Left cardiac atrium (tissue), 4 donors: ENCODE results near the gene REN. TPM values are rescaled to one million over a fixed set of nuclear protein-coding genes. Genes with fewer than 3 reads are reported as not detected.

ENCODE experiments used
- ATAC-seq, 2 donors: fragments of 200-7000 bp; cut with Tn5 transposase; one replicate each; pipeline ENCODE4 v1.9.1; 2020; ENCODE audit warnings: mild to moderate bottlenecking in 2 of 2, moderate library complexity in 2 of 2
- DNase-seq: peaks from one replicate; pipeline ENCODE4 v3.0.0-alpha.2; 2020
- intact Hi-C, 2 donors: fragments of 100-400 bp; cut with DNase I; formaldehyde crosslinking; loops; one replicate each; pipeline versions ENCODE4 v1.14.1 to v1.15.1; 2022 to 2023
- total RNA-seq, 2 donors: library from RNA; stranded (reverse); fragmentation: NEBNext Ultra II Directional; extraction: Animal tissue kit (Norgen Biotek cat#: 25700); gene quantifications; one replicate each; pipeline ENCODE4 v1.2.1, GENCODE V29; 2021
- donor health status: DM: no; HTN: yes; CAD: no.
- donor health status: DM: no; HTN: yes; CAD: no; lungs with severe emphysema.
- donor health status: DM: yes; HTN: yes; CAD: no.
- donor health status: Dilated cardiomyopathy.

REN gene
- total RNA-seq, 2 donors from 2014 or later, result not detected

DNA sequence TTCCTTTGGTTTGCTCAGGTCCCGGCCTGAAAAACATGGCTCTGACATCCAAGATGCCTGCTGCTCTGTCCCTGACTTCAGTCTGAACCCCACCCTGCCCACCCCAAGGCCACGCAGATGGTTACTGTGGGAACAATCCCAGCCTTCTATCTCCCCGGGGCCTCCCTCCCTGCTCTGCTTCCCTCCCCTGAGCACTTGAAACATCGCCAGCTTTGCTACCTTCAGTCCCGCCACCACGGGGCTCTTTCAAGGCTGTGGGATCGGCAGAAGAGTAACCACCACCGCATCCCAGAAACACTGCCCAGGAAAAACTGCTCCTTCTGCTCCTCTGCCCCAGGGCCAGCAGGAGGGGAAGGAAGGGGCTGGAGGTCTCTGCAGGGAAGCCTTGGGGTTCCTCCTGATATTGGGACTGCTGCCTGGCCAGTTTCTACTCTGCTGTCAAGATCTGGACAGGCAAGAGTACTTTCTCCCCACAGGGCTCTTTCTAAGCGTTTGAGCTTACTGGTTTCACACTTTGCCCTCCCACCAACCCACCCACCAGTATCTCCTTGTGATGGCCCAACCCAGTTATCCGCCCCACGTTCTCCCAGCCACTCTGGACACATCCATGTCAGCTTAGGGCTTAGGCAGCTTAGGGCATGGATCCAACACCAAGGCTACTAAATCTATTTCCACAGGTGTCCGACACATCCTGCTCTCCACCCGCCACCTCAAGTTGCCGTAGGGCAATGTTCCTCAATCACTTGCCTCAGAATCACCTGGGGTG lies 22.7 kb downstream of the REN start:
- DNase-seq, result no peak
- no peak for ATAC-seq
- intact Hi-C loops, result no loop called here

- no peak for ATAC-seq
- intact Hi-C loops, result no loop called here
Measured at GRCh38 chr1:204142032-204142974, 23.8 kb downstream of the REN start.

GRCh38 chr1:204141131-204141530 lies 25.0 kb downstream of the REN start:
- DNase-seq, result no peak
- intact Hi-C loops, result no loop called here
- ATAC-seq, result no peak

More at GRCh38 chr1:204142032-204142974, 23.8 kb downstream of the REN start:
- no peak for DNase-seq

GRCh38 chr1:204139952-204140351 lies 26.2 kb downstream of the REN start:
- DNase-seq (no peak), ATAC-seq (no peak)
- intact Hi-C loops, result no loop called here

DNA sequence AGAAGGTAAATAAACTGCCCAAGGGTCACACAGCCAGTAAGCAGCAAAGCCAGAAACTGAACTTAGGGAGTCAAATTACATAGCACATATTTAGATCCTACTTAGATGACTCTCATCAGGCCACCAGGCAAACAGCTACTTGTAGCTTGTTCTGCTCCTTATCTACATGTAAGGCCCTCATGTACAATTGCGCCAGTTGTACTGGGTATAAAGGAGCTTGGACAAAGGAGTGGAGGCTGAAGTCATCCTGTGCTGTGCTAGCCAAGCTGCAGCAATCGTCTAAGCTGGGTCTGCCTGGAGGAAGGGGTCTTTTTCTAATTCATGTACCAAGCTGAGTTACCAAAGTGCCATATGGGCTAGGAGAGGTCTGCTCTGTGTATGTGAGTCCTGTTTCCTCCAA lies 27.0 kb downstream of the REN start:
- ATAC-seq (no peak), DNase-seq (no peak)
- intact Hi-C loops, result no loop called here

DNA sequence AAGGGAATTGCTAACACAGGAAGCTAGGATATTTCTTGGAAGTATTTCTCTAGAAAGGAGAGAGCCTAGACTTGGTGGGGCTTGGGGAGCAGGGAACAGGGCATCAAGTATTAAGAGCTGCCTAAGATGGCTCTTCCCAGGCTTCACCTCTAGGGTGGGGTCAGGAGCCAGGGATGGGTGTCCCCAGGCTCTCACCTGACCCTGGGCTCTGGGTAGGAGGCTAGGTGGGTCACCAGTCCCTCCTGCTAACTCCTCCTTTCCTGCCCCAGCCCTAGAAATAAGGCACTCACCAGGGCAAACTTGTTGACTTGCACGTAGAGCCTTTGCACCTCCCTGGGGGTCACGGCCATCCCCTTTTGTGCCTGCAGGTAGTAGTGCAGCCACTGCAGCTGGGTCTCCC lies 29.3 kb downstream of the REN start:
- intact Hi-C loops, result no loop called here
- no peak for ATAC-seq
- DNase-seq, result no peak

GRCh38 chr1:204134103-204134502 lies 32.0 kb downstream of the REN start:
- no peak for ATAC-seq
- DNase-seq, result no peak
- intact Hi-C loops, result no loop called here

DNA sequence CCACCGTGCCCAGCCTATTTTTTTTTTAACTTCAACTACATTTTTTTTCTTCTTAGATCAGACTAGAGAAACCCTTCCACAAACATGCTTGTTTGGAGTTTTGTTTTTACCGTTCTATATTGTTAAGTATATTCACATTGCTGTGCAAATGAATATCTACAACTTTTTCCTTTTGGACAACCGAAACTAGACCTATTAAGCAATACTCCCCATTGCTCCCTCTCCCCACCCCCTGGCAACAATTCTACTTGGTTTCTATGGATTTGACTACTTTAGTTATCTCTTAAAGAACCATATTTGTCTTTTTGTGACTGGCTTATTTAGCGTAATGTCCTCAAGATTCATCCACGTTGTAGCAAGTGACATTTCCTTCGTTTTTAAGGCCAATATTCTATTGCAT lies 33.4 kb downstream of the REN start:
- DNase-seq, result no peak
- ATAC-seq, result no peak
- intact Hi-C loops, result no loop called here

- no peak for ATAC-seq
- intact Hi-C loops, result no loop called here
- no peak for DNase-seq
Measured at GRCh38 chr1:204131978-204132377, 34.2 kb downstream of the REN start.

DNA sequence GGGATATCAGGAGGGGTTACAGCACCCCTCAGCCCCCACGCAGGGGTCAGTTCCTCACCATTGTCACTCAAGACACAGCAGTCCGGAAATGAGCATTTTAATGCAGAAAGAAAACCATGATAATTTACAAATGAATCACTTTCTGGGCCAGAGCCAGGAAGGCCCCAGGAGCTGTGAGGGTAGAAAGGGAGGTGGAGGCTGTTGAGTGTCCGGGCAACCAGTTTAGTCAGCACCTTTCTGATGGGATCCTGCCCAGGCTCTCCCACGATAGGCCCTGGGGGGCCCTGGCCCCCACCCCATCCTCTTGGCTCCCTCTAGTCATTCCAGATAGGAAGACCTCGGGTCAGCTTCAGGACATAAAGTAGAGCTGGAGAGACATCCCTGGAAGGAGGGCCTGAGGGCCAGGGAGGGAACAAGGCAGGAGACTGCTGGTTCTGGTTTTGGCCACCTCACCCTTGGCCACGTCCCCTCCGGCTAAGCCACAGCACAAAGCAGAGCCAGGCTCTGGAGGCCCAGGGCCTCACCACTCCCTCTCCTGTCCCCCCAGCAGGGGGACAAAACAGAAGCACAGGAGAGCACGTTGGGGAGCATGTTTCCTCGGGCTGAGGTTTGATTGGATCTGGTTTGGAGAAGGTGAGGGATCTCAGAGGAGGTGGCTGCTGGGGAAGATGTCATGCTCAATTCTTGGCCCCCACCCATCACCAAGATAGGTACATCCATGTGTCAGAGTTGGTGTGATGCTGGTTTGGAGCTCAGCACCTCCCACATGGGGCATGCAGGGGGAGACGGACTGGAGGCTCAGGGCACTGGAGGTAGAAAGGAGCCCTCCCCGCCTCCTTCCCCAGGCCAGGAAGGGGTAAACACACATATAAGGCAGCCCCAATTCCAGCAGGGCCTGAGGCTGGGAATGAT lies 34.9 kb downstream of the REN start:
- peak; percentile 49 for DNase-seq
- intact Hi-C loops, result no loop called here
- ATAC-seq, result peak in 1 of 2 donors; percentile 56

DNA sequence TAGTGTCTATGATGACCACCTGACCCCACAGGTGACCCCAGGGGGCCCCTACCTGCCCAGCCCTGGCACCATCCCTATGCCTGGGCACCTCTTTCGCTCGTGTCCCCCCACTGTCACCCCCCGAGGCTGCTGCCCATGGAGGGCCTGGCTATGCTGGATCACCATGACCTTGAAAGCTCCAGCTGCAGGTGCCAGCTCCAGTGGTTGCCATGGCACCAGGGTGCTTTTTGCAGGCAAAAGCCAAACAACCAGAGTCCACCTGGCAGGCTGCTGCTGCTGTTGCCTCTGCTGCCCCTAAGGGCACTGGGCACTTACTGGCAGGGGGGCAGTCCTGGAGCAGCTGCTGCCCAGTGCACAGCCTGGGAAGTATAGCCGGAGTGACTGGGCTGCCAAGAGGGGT lies 36.0 kb downstream of the REN start:
- intact Hi-C loops, result no loop called here
- ATAC-seq (no peak), DNase-seq (no peak)

- intact Hi-C loops, result loop anchor here (2.0 to 5.0 kb wide), 4 partner anchors 54 to 268 kb away; partner anchors contain the start of gene SNRPE (in 1 of the 2)
- peak; percentile 81 for DNase-seq
Measured at GRCh38 chr1:204128964-204129896, 36.9 kb downstream of the REN start.

DNA sequence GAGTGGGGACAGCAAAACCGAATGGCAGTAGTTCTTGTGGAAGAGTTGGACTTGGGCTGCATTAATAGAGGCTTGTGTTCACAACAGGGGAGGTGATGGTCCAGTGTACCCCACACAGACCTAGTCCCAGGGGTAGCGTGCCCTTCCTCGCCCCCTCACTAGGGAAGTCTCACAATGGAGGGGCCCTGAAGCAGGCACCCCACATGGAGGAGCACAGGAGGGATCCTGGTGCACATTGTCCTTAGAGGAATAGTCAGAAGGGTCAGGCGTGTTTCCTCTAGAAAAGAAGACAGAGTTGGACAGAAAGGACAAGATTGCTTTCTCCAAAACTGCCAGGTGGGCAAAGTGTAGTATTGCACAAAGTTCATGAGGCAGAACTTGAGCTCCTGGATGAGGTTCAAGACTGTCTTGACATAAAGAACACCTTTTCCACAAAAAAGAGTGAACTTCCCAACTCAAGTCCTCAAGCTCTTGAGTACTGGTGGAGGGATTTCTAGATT lies 37.6 kb downstream of the REN start:
- ATAC-seq (no peak), DNase-seq (no peak)
- intact Hi-C loops, result loop anchor here (2.0 to 5.0 kb wide), 4 partner anchors 54 to 268 kb away; partner anchors contain the start of gene SNRPE (in 1 of the 2)

More at GRCh38 chr1:204128964-204129896, 36.9 kb downstream of the REN start:
- peak; percentile 84 to 86 for ATAC-seq

GRCh38 chr1:204127597-204128242 lies 38.4 kb downstream of the REN start:
- peak; percentile 61 for DNase-seq
- intact Hi-C loops, result loop anchor here (2.0 to 5.0 kb wide), 4 partner anchors 53 to 267 kb away; partner anchors contain the start of gene SNRPE (in 1 of the 2)
- ATAC-seq, result peak; percentile 19 to 66

- ATAC-seq (no peak), DNase-seq (no peak)
- intact Hi-C loops, result loop anchor here in 1 of 2 donors (5.0 kb wide), 1 partner anchor 255 kb away; no protein-coding TSS in a partner anchor
Measured at GRCh38 chr1:204126956-204127355, 39.2 kb downstream of the REN start.

DNA sequence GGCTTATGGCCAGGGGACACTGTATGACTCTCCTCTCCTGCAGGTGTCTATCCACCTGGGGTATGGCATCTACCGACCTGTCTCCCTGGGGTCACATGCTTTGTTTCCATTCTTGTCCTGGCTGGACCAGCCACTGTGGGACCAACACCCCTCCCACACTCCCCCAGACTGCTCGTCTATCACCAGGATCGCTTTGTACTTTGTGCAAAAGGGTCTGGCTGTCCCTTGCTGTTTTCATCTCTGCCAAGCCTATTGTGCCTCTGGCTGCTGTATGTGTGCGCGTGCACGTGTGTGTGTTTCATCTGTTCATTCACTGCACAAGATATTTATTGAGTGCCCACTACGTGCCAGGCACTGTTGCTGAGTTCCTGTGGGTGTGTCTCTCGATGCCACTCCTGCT lies 39.8 kb downstream of the REN start:
- intact Hi-C loops, result loop anchor here in 1 of 2 donors (5.0 kb wide), 1 partner anchor 254 kb away; no protein-coding TSS in a partner anchor
- ATAC-seq, result no peak
- no peak for DNase-seq
